Stimulated activated CD8-positive, alpha-beta memory T cell treated with anti-CD3 and anti-CD28 coated beads, Interleukin-15, amount 100 ng/mL, for 48 hours (primary cell): ENCODE measurements around the gene ASIC3.
"Not testable (repeated sequence)": the region's sequence is repeated elsewhere in the genome, so short reads cannot be mapped to it uniquely, and the experiment has no call there.

ENCODE experiments used
- DNase-seq, 2 donors: peaks; one replicate each; pipeline ENCODE4 v3.0.0-alpha.2; 2020; ENCODE audit warnings: low read depth in 2 of 2

Gene ASIC3

GRCh38 chr7:151032936-151033863, 15.1 kb upstream of the ASIC3 start:
- no peak for DNase-seq

DNA sequence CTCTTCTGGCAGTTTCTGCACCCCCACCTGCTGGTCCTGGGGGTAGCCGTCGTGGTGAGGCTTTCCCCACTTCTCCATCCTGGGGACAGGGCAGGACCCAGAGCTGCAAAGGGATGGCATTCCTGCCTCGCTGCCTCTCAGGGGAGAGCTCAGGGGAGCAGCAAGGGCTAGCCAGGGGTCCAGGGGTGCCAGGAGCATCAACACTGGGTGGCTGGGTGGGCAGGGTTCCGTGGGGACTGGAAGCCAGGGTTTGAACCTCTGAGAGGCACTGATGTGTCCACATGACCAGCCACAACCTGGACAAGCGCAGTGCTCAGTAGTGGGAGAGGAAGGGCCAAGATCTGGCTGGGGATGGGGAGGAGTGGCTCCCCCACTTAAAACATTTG, 14.5 kb upstream of the ASIC3 start:
- no peak for DNase-seq

DNA sequence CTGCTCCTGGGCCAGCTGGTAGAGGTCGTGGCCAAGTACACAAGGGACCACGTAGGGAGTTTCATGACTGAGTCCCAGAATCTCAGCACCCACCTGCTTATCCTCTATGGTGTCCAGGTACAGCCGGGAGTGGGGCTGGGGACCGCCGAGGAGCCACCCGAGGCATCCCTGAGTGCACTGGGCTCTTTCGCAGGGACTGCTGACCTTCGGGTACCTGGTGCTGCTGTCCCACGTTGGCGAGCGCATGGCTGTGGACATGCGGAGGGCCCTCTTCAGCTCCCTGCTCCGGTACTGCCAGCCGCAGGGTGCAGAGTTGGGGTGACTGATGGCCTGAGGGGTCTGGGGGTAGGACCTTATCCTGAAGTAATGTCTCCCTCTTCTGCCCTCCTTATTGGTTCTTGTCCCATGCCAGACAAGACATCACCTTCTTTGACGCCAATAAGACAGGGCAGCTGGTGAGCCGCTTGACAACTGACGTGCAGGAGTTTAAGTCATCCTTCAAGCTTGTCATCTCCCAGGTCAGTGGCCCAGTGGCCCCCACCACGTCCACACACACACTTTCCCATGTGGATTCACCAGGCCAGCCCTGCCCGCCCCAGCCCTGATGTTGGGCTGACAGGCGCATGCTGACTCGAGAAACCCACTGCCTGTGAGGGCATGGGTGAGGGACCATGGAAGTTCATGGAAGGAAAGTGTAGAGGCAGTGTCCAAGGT, 13.9 kb upstream of the ASIC3 start:
- no peak for DNase-seq

GRCh38 chr7:151035026-151035717, 13.2 kb upstream of the ASIC3 start:
- no peak for DNase-seq

DNA sequence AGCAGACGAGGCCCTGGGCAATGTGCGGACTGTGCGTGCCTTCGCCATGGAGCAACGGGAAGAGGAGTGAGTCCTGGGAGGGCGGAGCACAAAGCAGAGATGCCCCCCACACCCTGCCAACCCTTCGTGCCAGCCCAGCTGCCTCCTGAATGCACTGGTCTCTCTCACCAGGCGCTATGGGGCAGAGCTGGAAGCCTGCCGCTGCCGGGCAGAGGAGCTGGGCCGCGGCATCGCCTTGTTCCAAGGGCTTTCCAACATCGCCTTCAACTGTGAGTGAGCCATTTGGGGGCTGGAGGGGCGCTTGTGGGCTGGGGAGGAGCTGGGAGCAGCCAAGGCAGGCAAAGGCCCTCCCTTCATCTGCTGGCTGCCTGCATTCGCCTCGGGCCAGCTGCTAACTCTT, 12.4 kb upstream of the ASIC3 start:
- DNase-seq: no peak

- DNase-seq: peak; percentile 81 to 82
Measured at GRCh38 chr7:151038951-151039849, 9.1 kb upstream of the ASIC3 start.

DNA sequence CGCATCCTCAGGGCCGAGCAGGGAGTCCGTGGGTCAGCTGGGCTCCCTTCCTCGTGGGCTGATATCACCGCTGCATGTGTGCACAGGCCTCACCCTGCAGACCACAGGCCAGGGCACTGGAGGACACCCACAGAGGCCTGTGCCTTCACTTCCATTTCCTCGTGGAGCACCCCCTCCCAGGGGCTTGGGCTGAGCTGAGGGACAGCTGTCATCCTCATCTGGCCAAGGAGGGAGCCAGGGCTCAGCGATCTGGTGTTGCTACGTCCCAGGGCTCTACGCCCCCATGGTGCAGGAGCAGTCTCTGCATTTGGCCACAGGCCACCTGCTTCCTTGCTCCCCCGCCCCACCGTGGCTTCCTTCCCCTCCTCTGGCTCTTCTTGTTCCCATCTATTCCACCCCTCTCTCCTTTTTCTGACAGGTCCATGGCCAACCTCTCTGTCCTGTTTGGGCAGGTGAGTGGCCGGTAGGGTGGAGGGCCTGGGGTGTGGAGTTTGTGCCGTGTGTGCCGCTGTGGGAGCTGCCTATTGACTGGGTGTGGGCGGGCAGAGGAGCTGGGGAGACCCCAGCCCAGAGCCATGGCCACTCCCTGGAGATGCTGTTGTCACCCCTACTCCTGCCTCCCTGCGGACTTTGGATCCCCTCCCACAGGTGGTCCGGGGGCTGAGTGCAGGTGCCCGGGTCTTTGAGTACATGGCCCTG, 8.3 kb upstream of the ASIC3 start:
- no peak for DNase-seq

DNA sequence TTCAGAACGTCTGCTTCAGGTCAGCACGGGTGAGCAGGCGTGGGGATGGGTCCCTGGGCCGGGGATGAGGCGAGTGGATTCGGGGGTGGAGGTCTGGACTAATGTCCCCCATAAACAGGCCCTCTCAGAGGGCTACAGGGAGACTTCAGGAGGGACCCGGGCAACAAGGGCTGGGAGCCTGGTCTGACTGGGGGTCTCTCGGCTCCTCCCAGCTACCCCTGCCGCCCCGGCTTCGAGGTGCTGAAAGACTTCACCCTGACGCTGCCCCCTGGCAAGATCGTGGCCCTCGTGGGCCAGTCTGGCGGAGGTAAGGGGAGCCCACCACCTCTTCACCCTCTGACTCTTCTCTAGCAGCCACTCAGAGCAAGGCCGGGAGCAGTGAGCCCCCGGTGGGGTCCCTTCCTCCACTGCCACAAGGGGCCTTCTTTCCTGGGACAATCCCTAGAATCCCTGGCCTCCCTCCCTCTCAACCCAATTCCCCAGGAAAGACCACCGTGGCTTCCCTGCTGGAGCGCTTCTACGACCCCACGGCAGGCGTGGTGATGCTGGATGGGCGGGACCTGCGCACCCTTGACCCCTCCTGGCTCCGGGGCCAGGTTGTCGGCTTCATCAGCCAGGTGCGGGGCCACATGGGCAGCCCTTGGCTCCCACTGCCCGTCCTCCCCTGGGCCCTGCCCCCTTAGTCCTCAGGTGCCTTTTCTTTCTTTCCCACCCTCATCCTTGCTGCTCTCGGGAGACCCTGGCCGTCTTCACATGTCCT, 7.5 kb upstream of the ASIC3 start:
- no peak for DNase-seq

- not testable (repeated sequence) for DNase-seq
Measured at GRCh38 chr7:151043449-151043848, 4.9 kb upstream of the ASIC3 start.

DNA sequence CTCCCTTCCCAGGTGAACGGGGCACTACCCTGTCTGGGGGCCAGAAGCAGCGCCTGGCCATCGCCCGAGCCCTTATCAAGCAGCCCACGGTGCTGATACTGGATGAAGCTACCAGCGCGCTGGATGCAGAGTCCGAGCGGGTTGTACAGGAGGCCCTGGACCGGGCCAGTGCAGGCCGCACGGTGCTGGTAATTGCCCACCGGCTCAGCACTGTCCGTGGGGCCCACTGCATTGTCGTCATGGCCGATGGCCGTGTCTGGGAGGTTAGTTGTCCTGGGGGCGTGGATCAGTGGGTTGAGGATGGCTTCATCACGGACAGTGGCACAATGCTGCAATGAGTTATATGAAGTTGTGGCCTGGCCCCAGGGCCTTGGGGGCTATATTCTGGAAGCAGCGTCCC, 4.4 kb upstream of the ASIC3 start:
- no peak for DNase-seq

- DNase-seq: no peak
Measured at GRCh38 chr7:151045262-151045661, 3.1 kb upstream of the ASIC3 start.

DNA sequence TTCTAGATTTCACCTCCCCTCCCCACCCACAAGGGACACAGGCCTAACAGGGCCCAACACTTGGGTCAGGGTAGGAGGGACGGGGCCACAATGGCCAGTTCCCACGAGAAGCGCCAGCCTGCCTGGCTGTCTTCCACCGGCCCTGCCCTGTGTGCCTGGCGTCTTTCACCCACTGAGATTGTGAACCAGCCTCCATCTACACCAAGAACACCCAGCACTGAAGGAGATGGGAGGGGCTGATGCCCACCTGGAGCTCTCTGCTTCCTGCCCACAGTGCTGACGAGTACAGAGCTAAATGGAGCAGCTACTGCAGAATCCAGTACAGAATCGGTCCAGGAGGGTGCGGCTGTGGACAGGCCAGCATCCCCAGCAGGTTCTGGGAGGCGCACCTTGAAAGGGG, 2.4 kb upstream of the ASIC3 start:
- no peak for DNase-seq

DNA sequence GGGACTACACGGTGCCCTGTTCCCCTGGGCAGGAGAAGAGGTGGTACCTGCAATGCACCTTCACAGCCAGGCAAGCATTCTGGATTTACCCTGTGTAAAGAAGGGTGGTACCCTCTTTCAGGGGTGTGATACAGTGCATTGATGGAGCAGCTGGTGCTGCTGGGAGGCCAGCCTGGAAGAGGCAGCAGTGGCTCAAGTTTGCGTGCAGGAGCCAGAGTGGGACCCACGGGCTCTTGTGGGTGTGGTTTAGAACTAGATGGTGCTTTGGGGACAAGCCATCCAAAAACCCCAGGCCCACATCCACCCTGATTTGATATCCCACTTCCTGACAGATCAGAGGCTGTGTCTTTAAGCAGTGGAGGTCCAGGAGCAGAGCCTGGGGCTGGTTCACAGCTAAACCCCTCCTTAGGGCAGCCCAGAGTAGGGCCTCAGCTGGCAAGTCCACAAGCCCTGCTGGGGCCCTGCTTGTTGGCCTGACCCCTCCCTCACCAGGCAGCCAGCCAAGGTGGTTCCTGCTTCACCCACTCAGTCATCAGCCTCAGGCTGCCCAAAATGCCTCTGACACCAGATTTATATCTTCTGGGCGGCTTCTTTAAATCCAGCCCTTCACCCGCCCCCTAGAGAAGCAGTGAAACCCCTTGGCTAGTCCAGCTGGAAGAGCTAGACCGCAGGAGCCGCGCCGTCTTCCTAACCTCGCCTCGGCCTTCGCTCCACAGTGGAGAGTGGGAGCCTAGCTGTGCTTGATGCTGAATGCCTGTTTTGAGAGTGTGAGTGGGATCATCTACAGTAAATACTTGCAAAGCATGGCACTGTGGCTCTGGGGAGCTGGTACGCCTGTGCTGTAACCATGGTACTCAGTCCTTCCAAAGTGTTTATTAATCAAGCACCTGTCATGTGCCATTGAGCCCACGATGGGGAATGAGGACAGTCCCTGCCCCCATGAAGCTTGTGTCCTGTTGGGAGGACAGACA, 1.4 kb upstream of the ASIC3 start:
- DNase-seq: no peak

DNA sequence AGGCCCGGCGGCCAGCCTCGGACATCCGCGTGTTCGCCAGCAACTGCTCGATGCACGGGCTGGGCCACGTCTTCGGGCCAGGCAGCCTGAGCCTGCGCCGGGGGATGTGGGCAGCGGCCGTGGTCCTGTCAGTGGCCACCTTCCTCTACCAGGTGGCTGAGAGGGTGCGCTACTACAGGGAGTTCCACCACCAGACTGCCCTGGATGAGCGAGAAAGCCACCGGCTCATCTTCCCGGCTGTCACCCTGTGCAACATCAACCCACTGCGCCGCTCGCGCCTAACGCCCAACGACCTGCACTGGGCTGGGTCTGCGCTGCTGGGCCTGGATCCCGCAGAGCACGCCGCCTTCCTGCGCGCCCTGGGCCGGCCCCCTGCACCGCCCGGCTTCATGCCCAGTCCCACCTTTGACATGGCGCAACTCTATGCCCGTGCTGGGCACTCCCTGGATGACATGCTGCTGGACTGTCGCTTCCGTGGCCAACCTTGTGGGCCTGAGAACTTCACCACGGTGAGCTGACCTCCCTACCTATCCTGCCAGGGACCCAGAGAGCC, 656 bp downstream of the ASIC3 start:
- DNase-seq: no peak

DNA sequence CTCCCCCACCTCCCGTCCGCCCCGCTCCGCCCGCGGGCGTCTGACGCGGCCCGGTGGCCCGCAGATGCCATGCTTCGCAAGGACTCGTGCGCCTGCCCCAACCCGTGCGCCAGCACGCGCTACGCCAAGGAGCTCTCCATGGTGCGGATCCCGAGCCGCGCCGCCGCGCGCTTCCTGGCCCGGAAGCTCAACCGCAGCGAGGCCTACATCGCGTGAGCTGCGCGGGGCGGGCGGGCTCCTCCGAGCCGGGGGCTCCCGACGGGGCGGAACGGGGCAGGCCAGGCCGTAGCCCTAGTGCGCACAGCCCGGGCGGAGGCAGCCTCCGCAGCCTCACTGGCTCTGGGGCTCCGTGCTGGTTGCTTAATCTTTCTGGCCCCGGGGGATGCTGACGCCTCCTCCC, 2.8 kb downstream of the ASIC3 start:
- DNase-seq: peak in 1 of 2 donors; percentile 25

- DNase-seq: no peak
Measured at GRCh38 chr7:151053096-151053495, 4.8 kb downstream of the ASIC3 start.

GRCh38 chr7:151053751-151054150, 5.4 kb downstream of the ASIC3 start:
- no peak for DNase-seq

- no peak for DNase-seq
Measured at GRCh38 chr7:151056283-151056665, 7.9 kb downstream of the ASIC3 start.
